Measurements from ENCODE around the gene SERINC1.
A peak's percentile ranks its signal among the peaks of the same experiment; 100 is the strongest.

Gene SERINC1

GRCh38 chr6:122431780-122432179 lies 39.8 kb downstream of the SERINC1 start:
- DNase-seq, result no peak

- DNase-seq, result no peak
Observed at GRCh38 chr6:122429323-122429722, 42.3 kb downstream of the SERINC1 start.

DNA sequence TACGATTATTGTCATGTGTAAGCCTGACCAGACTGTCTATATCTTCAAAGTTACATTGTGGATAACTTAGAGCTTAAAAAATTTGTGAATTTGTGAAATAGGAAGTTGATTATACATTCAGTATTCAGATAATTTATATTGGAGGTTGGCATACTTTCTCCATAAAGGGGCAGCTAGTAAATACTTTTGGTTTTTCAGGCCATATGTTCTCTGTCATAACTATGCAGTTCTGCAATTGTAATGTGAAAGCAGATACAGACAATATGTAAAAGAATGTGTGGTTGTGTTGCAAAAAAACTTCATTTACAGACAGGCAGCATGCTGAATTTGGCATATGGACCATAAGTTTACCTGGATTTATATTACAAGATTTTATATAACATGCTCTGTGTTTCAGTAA lies 42.8 kb downstream of the SERINC1 start:
- DNase-seq, result no peak

DNA sequence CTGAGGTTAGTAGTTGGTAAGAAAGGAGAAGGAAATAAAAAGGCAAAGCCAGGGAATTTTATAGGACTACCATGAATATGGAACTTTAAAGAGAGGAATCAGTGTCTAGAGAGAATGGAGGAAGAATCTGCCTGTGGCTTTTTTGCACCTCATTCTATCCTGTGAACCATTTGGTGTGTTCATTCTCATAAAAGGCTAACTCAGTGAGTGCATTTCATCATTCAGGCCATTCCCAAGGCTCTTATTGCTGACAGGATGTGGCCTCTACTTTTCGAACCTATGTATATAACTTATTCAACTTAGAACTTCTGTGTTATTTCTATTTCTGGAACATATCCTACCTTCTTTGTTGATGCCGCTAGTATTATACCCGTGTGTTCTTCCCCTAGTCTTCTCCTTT lies 45.0 kb downstream of the SERINC1 start:
- DNase-seq, result no peak

DNA sequence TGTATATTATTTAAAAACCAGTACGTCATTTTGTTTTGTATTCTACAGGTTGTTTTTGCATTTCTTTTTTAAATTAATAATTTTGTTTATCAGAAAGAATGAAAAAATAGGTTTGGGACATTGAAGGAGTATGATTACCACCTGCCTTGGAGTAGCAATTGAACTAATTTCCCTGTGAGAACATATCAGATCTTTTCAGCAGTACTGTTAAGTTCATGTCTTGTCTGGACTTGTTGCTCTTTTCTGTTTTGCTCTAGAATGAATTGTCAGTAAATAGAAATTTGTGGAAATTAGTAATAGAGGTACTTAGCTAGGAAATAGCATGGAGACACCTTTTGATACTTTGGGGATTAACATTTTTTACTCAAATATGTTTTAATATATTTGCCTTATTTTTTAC lies 47.9 kb downstream of the SERINC1 start:
- DNase-seq, result no peak

GRCh38 chr6:122422614-122423267 lies 48.9 kb downstream of the SERINC1 start:
- DNase-seq, result no peak

- DNase-seq, result no peak
Observed at GRCh38 chr6:122422003-122422402, 49.6 kb downstream of the SERINC1 start.

DNA sequence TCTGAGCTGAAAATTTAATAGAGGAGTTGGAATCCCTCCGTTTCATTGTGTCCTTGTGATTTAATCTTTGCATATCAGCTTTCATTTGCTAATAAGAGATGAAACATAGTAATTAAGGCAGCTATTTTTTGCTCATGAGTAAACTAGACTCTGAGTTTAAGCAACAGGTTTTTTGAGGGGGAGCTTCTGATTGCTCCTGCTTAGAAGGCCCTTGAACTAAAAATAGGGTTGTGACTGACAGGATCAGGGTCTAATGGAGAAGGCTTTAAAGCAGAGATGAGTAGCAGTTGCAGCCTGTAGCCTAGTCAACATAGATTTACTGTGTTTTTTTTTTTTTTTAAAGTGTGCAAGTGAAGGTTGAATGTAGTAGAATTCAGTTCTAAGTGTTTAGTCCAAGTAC lies 54.8 kb downstream of the SERINC1 start:
- no peak for DNase-seq

- no peak for DNase-seq
Observed at GRCh38 chr6:122412001-122412400, 59.6 kb downstream of the SERINC1 start.

- DNase-seq, result no peak
Observed at GRCh38 chr6:122408702-122409458, 62.7 kb downstream of the SERINC1 start.

DNA sequence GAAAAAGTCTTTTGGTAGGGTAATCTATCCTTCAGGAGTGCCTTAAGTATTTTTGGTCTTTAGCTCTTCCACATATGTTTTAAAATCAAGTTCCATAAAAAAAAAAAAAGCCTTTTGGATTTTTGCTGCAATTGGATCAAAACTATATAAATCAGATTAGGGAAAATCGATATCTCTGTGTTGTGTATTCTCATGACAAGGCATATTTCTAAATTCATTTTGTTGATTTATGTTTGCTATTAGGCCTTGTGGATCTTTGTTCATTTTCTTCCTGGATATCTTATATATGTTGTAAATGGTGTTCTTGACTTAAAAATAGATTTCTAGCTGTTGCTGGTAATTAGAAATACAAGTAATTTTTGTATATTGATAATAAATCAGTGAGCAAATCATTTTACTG lies 63.4 kb downstream of the SERINC1 start:
- no peak for DNase-seq

GRCh38 chr6:122407712-122408111 lies 63.9 kb downstream of the SERINC1 start:
- DNase-seq, result no peak

DNA sequence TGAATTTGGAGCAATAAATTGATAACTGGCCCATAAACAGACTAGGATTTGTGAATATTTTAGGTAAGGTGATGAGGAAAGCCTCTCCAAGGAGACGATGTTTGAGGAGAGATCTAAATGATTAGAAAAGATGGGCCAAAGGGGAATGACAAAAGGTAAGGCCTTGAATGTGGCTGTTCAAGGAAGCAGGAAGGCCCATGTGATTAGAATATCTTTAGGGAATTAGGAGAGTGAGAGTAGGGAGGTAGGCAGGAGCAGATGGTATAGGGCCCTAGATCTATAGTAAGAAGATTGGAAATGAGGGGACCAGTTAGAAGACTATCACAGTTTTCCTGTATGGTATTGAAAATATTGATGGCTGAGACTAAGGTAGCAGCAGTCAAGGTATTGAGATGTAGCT lies 65.4 kb downstream of the SERINC1 start:
- no peak for DNase-seq

- no peak for DNase-seq
Observed at GRCh38 chr6:122405417-122405816, 66.2 kb downstream of the SERINC1 start.

DNA sequence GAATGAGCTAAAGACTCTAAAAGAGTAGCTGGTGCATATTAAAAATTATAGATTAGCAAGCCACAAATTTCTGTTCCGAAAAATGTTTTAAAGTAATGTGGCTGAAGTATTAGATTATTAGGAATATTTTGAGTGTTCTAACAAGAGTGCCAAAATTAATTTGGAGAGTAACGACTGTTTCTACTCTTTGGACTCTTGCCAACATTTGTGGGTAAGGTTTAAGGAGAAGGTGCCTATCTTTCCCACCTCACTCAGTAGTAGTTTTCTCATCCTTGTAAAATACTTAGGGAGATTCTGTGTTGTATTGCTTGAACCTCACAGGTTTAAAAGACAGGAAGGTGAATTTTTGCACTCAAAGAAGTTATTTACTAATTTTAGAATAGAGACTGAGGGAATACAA lies 67.2 kb downstream of the SERINC1 start:
- DNase-seq, result no peak

- DNase-seq, result no peak
Observed at GRCh38 chr6:122401104-122401503, 70.5 kb downstream of the SERINC1 start.

- DNase-seq, result no peak
Observed at GRCh38 chr6:122400462-122401089, 71.0 kb downstream of the SERINC1 start.

GRCh38 chr6:122400121-122400450 lies 71.5 kb downstream of the SERINC1 start:
- no peak for DNase-seq

GRCh38 chr6:122399348-122400120 lies 72.1 kb downstream of the SERINC1 start, which contains the start of gene HSF2:
Gene HSF2 (plus strand): TSS chr6:122399652. CDS start chr6:122399738, 86 bp downstream.
- DNase-seq, result peak; percentile 96

GRCh38 chr6:122399055-122399347 lies 72.6 kb downstream of the SERINC1 start:
- no peak for DNase-seq

GRCh38 chr6:122394016-122394415 lies 77.6 kb downstream of the SERINC1 start:
- DNase-seq, result no peak

DNA sequence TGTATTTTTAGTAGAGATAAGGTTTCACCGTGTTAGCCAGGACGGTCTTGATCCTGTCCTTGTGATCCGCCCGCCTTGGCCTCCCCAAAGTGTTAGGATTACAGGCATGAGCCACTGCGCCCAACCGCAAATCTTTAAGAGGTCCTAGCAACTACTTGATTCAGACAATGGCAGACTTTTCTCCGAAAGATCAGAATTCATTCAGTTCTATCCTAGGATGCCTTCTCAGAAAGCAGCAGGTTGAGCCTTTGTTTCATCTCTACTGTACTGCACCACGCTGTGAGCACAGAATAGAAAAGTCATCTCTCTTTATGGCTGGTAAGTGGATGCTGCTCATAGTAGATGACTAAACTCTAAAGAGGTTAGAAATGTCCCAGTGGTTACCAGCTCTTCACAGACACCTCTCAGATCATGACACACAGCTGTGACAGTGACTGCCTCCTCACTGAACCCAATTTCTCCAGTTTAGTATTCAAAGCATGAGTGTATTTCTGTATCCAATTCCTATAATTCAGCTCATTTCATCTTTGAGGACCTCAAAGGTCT lies 78.2 kb downstream of the SERINC1 start:
- no peak for DNase-seq

Data from CD4-positive, alpha-beta T cell treated with Interferon gamma for 1 hour (primary cell).